Endothelial cell of umbilical vein (primary cell): ENCODE measurements around the gene SCGB1D2.
"Not testable (repeated sequence)": the region's sequence is repeated elsewhere in the genome, so short reads cannot be mapped to it uniquely, and the experiment has no call there.

ENCODE experiments used
- EZH2 ChIP-seq: IDR thresholded peaks from 2 replicates; pipeline ENCODE4 v1.6.1; 2012; ENCODE audit warnings: borderline replicate concordance, low read depth, mild to moderate bottlenecking, moderate library complexity, low read length, inconsistent platforms; ENCODE audit not compliant: severe bottlenecking
- FOS ChIP-seq: IDR thresholded peaks from 2 replicates; pipeline ENCODE4 v1.6.1; 2011; ENCODE audit warnings: mild to moderate bottlenecking, low read length, moderate library complexity, borderline replicate concordance; ENCODE audit not compliant: insufficient read depth
- JUN ChIP-seq: IDR thresholded peaks from 2 replicates; pipeline ENCODE4 v1.6.1; 2011; ENCODE audit warnings: borderline replicate concordance, low read depth; ENCODE audit not compliant: insufficient read length, insufficient read depth
- MYC ChIP-seq: IDR thresholded peaks from one replicate; pipeline ENCODE4 v1.6.1; 2011; ENCODE audit warnings: mild to moderate bottlenecking, low read depth, low read length
- POLR2A ChIP-seq: IDR thresholded peaks from 2 replicates; pipeline ENCODE4 v1.6.1; 2012; ENCODE audit warnings: low read depth, mild to moderate bottlenecking, control low read depth, low read length
- POLR2AphosphoS5 ChIP-seq: IDR thresholded peaks from 2 replicates; pipeline ENCODE4 v1.6.1; 2012; ENCODE audit warnings: low read depth, mild to moderate bottlenecking, control low read depth, low read length, moderate library complexity; ENCODE audit not compliant: insufficient read depth
- TF ChIP-seq, protein P1 (sequence below), 2 donors: IDR thresholded peaks; 1 replicate in 1 of 2; 2 replicates in 1 of 2; pipeline ENCODE4 v1.5.1; 2011; ENCODE audit warnings: low read length in 2 of 2, mild to moderate bottlenecking in 2 of 2, moderate library complexity in 2 of 2, control low read depth in 1 of 2, inconsistent platforms in 1 of 2, low read depth in 1 of 2; ENCODE audit not compliant: insufficient read depth in 1 of 2; ENCODE audit errors: extremely low read depth in 1 of 2
- TF ChIP-seq, protein P2 (sequence below): IDR thresholded peaks from 2 replicates; pipeline ENCODE4 v1.6.1; 2011; ENCODE audit not compliant: insufficient read depth, insufficient read length

DNA sequence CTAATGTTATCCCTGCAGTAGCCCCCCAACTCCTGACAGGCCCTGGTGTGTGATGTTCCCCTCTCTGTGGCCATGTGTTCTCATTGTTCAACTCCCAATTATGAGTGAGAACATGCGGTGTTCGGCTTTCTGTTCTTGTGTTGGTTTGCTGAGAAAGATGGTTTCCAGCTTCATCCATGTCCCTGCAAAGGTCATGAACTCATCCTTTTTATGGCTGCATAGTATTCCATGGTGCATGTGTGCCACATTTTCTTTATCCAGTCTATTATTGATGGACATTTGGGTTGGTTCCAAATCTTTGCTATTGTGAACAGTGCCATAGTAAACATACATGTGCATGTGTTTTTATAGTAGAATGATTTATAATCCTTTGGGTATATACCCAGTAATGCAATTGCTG, 44.6 kb upstream of the SCGB1D2 start:
- TF ChIP-seq MYC, POLR2AphosphoS5, POLR2A, JUN, FOS, EZH2: not testable (repeated sequence)
- TF ChIP-seq, protein P1, sequence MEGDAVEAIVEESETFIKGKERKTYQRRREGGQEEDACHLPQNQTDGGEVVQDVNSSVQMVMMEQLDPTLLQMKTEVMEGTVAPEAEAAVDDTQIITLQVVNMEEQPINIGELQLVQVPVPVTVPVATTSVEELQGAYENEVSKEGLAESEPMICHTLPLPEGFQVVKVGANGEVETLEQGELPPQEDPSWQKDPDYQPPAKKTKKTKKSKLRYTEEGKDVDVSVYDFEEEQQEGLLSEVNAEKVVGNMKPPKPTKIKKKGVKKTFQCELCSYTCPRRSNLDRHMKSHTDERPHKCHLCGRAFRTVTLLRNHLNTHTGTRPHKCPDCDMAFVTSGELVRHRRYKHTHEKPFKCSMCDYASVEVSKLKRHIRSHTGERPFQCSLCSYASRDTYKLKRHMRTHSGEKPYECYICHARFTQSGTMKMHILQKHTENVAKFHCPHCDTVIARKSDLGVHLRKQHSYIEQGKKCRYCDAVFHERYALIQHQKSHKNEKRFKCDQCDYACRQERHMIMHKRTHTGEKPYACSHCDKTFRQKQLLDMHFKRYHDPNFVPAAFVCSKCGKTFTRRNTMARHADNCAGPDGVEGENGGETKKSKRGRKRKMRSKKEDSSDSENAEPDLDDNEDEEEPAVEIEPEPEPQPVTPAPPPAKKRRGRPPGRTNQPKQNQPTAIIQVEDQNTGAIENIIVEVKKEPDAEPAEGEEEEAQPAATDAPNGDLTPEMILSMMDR (IDR thresholded peaks at IDR 0.05; ENCODE audit: extremely low read depth in 1 of 2, insufficient read depth in 1 of 2, low read depth in 1 of 2, low read length in 2 of 2): not testable (repeated sequence)
- TF ChIP-seq, protein P2, sequence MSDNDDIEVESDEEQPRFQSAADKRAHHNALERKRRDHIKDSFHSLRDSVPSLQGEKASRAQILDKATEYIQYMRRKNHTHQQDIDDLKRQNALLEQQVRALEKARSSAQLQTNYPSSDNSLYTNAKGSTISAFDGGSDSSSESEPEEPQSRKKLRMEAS: not testable (repeated sequence)
